Activated CD4-positive, alpha-beta T cell treated with anti-CD3 and anti-CD28 coated beads, Interleukin-2, amount 50 U/mL, for 4 hours (primary cell): Measurements from ENCODE around the gene HPGD.
"Not testable (repeated sequence)": the region's sequence is repeated elsewhere in the genome, so short reads cannot be mapped to it uniquely, and the experiment has no call there.

Source experiments
- DNase-seq, 2 experiments: peaks; one replicate each; pipeline ENCODE4 v3.0.0-alpha.2; 2020

HPGD gene

DNA sequence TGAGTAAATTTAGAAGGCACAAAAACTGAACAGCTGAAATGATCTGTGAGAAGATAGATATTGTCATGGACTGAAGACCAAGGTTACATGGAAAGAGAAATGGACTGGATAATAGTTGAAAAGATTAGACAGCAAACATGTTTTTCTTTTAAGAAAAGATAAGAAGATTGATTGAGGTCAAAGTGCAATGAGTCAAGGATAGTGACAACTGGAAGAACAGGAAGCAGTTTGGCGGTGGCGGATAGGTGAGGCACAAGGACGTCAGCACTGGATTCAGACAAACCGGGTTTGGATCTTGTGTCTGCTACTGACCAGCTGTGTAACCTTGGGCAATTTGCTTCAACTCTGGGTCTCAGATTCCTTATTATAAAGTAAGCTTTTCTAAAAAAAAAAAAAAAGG lies 2.0 kb upstream of the HPGD start:
- no peak for DNase-seq

DNA sequence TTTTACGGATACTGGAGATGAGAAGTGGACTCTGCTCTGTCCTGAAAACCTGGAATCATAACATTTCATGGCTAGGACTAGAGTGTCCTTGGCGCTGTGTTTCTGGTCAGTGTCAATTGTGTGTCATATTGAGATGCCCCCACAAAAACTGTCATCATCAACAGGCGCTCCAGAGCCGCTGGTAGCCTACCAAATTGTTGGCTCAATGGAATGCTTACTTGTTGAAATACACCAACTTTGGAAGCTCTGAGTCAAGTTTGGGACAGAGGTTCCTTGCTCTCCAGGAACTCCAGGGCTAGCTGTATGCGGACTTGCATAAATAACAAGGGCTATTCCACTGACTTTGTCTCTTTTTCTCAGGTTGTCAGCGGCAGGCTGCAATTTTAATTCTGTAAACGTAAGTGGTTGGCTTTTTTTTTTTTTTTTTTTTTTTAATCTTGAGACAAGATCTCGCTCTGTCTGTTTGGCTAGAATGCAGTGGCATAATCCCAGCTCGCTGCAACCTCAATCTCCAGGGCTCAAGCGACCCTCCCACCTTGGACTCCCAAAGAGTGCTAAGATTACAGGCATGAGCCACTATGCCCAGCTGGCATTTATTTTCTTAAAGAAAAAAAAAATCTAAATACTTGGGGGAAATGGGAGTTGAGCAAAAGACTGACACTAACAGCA lies 871 bp upstream of the HPGD start:
- DNase-seq: no peak

- no peak for DNase-seq
Observed at GRCh38 chr4:174521800-174522182, 497 bp downstream of the HPGD start.

GRCh38 chr4:174520660-174521059 lies 1.6 kb downstream of the HPGD start:
- no peak for DNase-seq

GRCh38 chr4:174517502-174518445 lies 4.5 kb downstream of the HPGD start:
- no peak for DNase-seq

DNA sequence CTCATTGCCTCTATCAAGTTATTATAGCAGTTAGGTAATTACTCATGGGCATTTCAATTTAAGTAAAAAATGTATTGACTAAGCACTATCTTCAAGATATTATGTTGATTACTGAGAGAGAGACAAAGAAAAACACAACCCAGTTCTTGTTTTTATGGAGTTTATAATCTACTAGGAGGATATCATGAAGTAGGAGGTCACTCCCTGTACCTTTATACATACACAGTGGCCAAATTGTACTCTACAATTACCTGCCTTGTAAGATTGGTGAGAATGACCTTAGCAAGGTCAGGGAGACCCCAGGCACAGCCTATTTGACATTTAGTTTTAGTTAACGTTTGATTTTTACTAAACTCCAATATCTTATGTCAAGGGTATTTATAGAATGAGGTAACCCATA lies 5.5 kb downstream of the HPGD start:
- no peak for DNase-seq

- DNase-seq: no peak
Observed at GRCh38 chr4:174516345-174516744, 5.9 kb downstream of the HPGD start.

GRCh38 chr4:174512745-174513144 lies 9.5 kb downstream of the HPGD start:
- DNase-seq: no peak

GRCh38 chr4:174505892-174506291 lies 16.4 kb downstream of the HPGD start:
- no peak for DNase-seq

- DNase-seq: no peak
Observed at GRCh38 chr4:174505007-174505406, 17.3 kb downstream of the HPGD start.

DNA sequence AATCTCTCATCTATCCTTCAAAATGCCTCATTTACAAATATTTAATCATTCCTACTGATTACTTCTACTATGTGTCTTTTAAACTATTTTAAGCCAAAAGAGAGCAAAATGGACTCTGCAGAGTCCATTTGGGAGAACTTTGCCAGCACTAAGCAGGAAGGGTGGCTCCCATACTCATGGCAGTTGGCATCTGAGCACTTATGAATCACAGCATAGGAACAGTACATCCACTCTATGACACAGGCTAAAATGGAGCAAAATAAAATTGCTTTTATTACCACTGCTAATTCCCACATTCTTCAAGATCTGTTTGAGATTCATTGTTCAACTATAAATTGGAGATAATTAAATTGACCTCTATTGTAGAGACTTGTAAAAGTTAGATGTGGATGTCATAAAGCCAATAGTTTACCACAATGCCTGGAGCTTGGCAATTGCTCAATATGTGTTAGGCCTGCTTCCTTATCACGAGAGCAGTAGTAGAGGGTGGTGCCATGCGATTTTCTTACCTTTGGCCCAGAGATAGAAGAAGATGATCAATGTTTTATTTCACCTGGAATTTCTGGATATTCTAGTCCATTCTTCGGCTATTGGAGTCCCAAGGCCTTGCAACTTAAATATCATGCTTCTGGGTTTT lies 19.1 kb downstream of the HPGD start:
- DNase-seq: no peak

- DNase-seq: no peak
Observed at GRCh38 chr4:174496631-174497432, 25.5 kb downstream of the HPGD start.

DNA sequence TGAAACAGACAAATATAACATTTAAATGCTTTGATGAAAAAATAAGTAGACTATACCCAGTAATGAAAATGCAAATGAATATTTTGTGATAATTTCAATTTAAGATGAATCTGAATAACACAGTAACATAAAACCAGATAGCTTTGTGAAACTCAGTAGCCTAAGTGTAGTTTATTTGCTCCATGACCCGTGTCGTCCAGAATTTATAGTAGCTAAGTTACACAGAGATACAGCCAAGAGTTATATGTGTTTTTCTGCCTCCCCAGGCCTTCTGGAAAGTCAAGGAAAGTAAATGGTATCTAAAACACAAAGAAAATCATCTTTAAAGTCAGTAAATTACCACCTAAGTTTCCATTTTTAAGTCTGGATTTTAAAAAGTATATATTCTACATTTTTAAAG lies 26.7 kb downstream of the HPGD start:
- DNase-seq: no peak

DNA sequence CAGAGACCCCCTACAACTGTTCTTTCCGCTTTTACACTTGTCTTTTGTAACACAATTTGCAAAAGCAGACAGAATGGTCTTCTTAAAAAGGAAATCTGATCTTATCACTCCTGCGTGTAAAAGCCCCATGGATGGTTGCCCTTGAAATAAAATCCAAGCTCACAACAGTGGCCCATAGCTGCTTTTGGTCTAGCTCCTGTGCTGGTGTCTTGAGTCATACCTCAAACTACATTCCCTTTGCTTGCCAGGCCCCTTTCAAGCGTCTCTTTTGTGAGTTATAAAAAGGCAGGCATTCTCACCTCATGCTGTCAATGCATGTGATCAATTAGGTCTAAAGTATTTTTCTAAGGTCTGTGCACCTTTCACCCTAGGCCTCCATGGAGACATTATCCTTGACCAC lies 27.6 kb downstream of the HPGD start:
- no peak for DNase-seq

GRCh38 chr4:174494146-174494545 lies 28.1 kb downstream of the HPGD start:
- no peak for DNase-seq

- DNase-seq: no peak
Observed at GRCh38 chr4:174490451-174490961, 31.8 kb downstream of the HPGD start.

DNA sequence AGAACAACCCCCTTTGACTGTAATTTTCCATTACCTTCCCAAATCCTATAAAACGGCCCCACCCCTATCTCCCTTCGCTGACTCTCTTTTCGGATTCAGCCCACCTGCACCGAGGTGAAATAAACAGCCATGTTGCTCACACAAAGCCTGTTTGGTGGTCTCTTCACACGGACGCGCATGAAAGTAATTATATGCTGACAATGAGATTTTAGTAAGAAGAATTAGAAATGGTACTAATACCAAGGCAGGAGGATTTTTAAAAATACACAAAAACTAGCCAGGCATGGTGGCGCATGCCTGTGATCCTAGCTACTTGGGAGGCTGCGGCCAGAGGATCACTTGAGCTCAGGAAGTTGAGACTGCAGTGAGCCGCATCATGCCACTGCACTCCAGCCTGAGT lies 33.9 kb downstream of the HPGD start:
- not testable (repeated sequence) for DNase-seq

DNA sequence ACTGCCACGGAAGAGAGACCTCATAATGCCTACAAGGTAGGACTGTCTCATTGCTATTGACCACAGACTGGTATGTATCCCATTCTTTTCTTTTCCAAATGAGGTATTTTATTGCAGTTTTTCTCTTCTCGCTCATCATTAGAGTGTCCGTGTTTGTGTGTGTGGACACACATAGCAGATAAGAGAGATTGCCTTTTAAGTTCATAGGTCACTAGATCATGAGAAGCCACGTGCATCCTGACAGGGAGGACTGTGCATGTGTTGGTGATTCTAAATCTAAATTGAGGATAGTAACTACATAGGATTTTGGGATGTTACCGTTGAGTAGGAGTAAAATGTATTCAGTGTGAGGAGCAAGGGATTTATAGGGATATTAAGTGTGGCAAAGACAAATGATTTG lies 37.3 kb downstream of the HPGD start:
- no peak for DNase-seq

- DNase-seq: no peak
Observed at GRCh38 chr4:174483792-174484191, 38.5 kb downstream of the HPGD start.

DNA sequence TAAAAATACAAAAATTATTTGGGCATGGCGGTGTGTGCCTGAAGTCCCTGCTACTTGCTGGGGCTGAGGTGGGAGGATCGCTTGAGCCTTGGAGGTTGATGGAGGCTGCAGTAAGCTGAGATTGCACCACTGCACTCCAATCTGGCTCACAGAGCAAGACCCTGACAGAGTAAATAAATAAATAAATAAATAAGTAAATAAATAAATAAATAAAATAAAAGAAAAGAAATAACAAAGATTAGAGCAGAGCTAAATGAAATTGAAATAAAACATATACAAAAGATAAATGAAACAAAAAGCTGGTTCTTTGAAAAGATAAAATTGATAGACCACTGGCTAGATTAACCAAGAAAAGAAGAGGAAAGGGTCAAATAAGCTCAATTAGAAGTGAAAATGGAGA lies 43.1 kb downstream of the HPGD start:
- DNase-seq: no peak

DNA sequence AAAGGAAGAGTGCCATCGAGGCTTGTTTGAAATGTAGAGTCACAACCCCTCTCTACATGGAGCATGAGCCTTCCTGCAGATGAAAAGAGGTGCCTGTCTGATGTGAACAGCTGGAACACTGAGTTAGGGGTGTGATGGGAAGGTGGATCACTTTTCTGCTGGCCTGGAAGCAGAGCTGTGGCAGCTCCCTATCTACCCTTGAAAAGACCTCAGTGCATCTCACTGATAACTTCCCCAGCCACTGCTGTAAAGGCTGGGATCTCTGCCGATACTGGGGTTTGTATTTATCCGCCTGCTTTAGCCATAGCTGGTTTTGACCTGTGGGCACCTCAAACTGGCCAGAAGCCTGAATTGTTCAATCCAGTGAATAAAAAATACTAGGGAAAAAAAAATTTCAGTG lies 46.8 kb downstream of the HPGD start:
- DNase-seq: no peak

- no peak for DNase-seq
Observed at GRCh38 chr4:174474457-174475075, 47.7 kb downstream of the HPGD start.
